ENCODE results near the gene MID2. TPM values are rescaled to one million over a fixed set of nuclear protein-coding genes. Genes with fewer than 3 reads are reported as not detected.

MID2 gene
- total and polyA plus RNA-seq, 2 experiments from 2014 or later, result 0.84 to 2.1 TPM

- no peaks in the 10 kb centered on the region for H3K36me3 ChIP-seq (ENCODE audit: insufficient read depth)
- TF ChIP-seq STAT1 (IDR thresholded peaks at IDR 0.05; ENCODE audit: unreplicated experiment), result no peak
- no peak for TF ChIP-seq JUNB (IDR thresholded peaks at IDR 0.05; ENCODE audit: unreplicated experiment)
- TF ChIP-seq EZH2phosphoT487 (IDR thresholded peaks at IDR 0.05; ENCODE audit: unreplicated experiment), result no peak
- no peak for TF ChIP-seq POLR2AphosphoS5 (IDR thresholded peaks at IDR 0.05; ENCODE audit: low read depth)
- no peak for TF ChIP-seq ZNF331 (CRISPR knock-in tag; IDR thresholded peaks at IDR 0.05; ENCODE audit: low read depth)
- TF ChIP-seq ZNF114 (CRISPR knock-in tag; IDR thresholded peaks at IDR 0.05), result no peak
- no peak for TF ChIP-seq REST (IDR thresholded peaks at IDR 0.05; ENCODE audit: unreplicated experiment)
- TF ChIP-seq CREB1 (CRISPR knock-in tag; IDR thresholded peaks at IDR 0.05; ENCODE audit: low read depth), result no peak
- no peak for TF ChIP-seq NANOG (IDR thresholded peaks at IDR 0.05; ENCODE audit: borderline replicate concordance)
- H3K4me3 ChIP-seq, result no peak overlapping the region
- no peak overlapping the region for H3K27ac ChIP-seq (ENCODE audit: low read depth)
- H3K27ac Mint-ChIP-seq, result no peak overlapping the region
- H3K4me1 ChIP-seq (ENCODE audit: insufficient read depth), result no peaks in the 10 kb centered on the region
- ATAC-seq, result no peak
- no peaks in the 10 kb centered on the region for H3K27me3 Mint-ChIP-seq (ENCODE audit: insufficient read depth, low read depth, poor library complexity)
- H2AFZ ChIP-seq, result no peak overlapping the region
- no peaks in the 10 kb centered on the region for H4K20me1 ChIP-seq (replicated peaks; ENCODE audit: insufficient read depth)
- H3K4me3 Mint-ChIP-seq, result no peak overlapping the region
- H3K9me3 Mint-ChIP-seq, result peaks cover 2% of the 10 kb centered on the region; the same call in 1 of the 3 replicates
- no peaks in the 10 kb centered on the region for H3F3A ChIP-seq (replicated peaks; ENCODE audit: low read depth)
- DNase-seq (ENCODE audit: low spot score), result no peak
- no peaks in the 10 kb centered on the region for H3K9me2 ChIP-seq (ENCODE audit: insufficient read depth)
- H3K4me1 Mint-ChIP-seq, result peaks cover 3% of the 10 kb centered on the region; the same call in 1 of the 3 replicates
- H3K27me3 ChIP-seq (ENCODE audit: insufficient read depth), result no peaks in the 10 kb centered on the region
- H3K4me2 ChIP-seq, result no peak overlapping the region
- no peaks in the 10 kb centered on the region for H3K36me3 Mint-ChIP-seq (ENCODE audit: low read depth)
- no peaks in the 10 kb centered on the region for H3K79me2 ChIP-seq (replicated peaks; ENCODE audit: insufficient read depth)
Measured at GRCh38 chrX:107878106-107878505, 52.4 kb downstream of the MID2 start.

GRCh38 chrX:107880054-107880610 lies 54.5 kb downstream of the MID2 start:
- Mint-ChIP-seq H3K9me3 (peaks cover 2% of the 10 kb centered on the region; the same call in 1 of the 3 replicates), H3K27ac (no peak overlapping the region), H3K4me3 (no peak overlapping the region), H3K4me1 (peaks cover 3% of the 10 kb centered on the region; the same call in 1 of the 3 replicates), H3K36me3 (ENCODE audit: low read depth) (no peaks in the 10 kb centered on the region), H3K27me3 (ENCODE audit: insufficient read depth, low read depth, poor library complexity) (no peaks in the 10 kb centered on the region)
- H3K36me3 ChIP-seq (ENCODE audit: insufficient read depth), result no peaks in the 10 kb centered on the region
- H3F3A ChIP-seq (replicated peaks; ENCODE audit: low read depth), result no peaks in the 10 kb centered on the region
- H3K27ac ChIP-seq (ENCODE audit: low read depth), result no peak overlapping the region
- H3K4me2 ChIP-seq, result no peak overlapping the region
- no peaks in the 10 kb centered on the region for H3K27me3 ChIP-seq (ENCODE audit: insufficient read depth)
- H3K9me2 ChIP-seq (ENCODE audit: insufficient read depth), result no peaks in the 10 kb centered on the region
- no peaks in the 10 kb centered on the region for H3K79me2 ChIP-seq (replicated peaks; ENCODE audit: insufficient read depth)
- no peaks in the 10 kb centered on the region for H3K4me1 ChIP-seq (ENCODE audit: insufficient read depth)
- DNase-seq (ENCODE audit: low spot score) (no peak), ATAC-seq (no peak)
- H2AFZ ChIP-seq, result no peak overlapping the region
- no peak overlapping the region for H3K4me3 ChIP-seq
- H4K20me1 ChIP-seq (replicated peaks; ENCODE audit: insufficient read depth), result no peaks in the 10 kb centered on the region
- TF ChIP-seq CTCF (conservative IDR thresholded peaks at IDR 0.05; ENCODE audit: low read depth in 2 of 2), result no peak
- no peak for TF ChIP-seq EZH2 (IDR thresholded peaks at IDR 0.05; ENCODE audit: low read depth, unreplicated experiment)
- no peak for TF ChIP-seq ETS1 (IDR thresholded peaks at IDR 0.05)
- TF ChIP-seq STAT1 (IDR thresholded peaks at IDR 0.05; ENCODE audit: unreplicated experiment), result no peak
- TF ChIP-seq NANOG (IDR thresholded peaks at IDR 0.05; ENCODE audit: borderline replicate concordance), result no peak
- TF ChIP-seq REST (IDR thresholded peaks at IDR 0.05; ENCODE audit: unreplicated experiment), result no peak
